SH-SY5Y (cell line): ENCODE measurements around the gene RGS19.

Source experiments
- GATA2 ChIP-seq: IDR thresholded peaks from 2 replicates; pipeline ENCODE4 v1.6.1; 2011; ENCODE audit warnings: mild to moderate bottlenecking, low read depth, low read length
- GATA3 ChIP-seq: IDR thresholded peaks from 2 replicates; pipeline ENCODE4 v1.6.1; 2011; ENCODE audit warnings: low read depth, mild to moderate bottlenecking, low read length, moderate library complexity

GRCh38 chr20:64101731-64102621, 22.7 kb upstream of the RGS19 start:
- no peak for TF ChIP-seq GATA3
- TF ChIP-seq GATA2: no peak
